Astrocyte (in vitro differentiated cells and primary cell): ENCODE measurements around the gene PDGFRB.

Experiments used
- CTCF ChIP-seq: IDR thresholded peaks from 2 replicates; pipeline ENCODE4 v1.5.1; 2011; ENCODE audit warnings: low read depth, mild to moderate bottlenecking, inconsistent platforms, low read length, moderate library complexity; ENCODE audit not compliant: insufficient read depth
- EZH2 ChIP-seq: IDR thresholded peaks from 2 replicates; pipeline ENCODE4 v1.6.1; 2012; ENCODE audit warnings: mild to moderate bottlenecking, low read length, inconsistent platforms; ENCODE audit not compliant: insufficient read depth

GRCh38 chr5:150177721-150178120 lies 22.1 kb upstream of the PDGFRB start:
- no peak for TF ChIP-seq CTCF
- TF ChIP-seq EZH2: no peak
